Liver (tissue), 3 donors: ENCODE data around the gene GPR26.
"Not testable (repeated sequence)": the region's sequence is repeated elsewhere in the genome, so short reads cannot be mapped to it uniquely, and the experiment has no call there.

ENCODE experiments used
- CTCF ChIP-seq: fragments of 150-350 bp; IDR thresholded peaks from 2 replicates; pipeline ENCODE4 v1.5.1; 2017; ENCODE audit warnings: improper control_type of control experiment, low read depth, low read length; ENCODE audit not compliant: missing input control
- EGR1 ChIP-seq, 2 donors: IDR thresholded peaks; 2 replicates each; pipeline ENCODE4 v1.6.1; 2016 to 2018; ENCODE audit warnings: antibody characterized with exemption in 2 of 2, low read depth in 2 of 2
- HNF4A ChIP-seq, 2 donors: conservative IDR thresholded peaks; 2 replicates each; pipeline ENCODE4 v1.6.1; 2016; ENCODE audit warnings: antibody characterized with exemption in 2 of 2, mild to moderate bottlenecking in 2 of 2
- JUND ChIP-seq, 2 donors: IDR thresholded peaks; 2 replicates each; pipeline ENCODE4 v1.6.1; 2016; ENCODE audit warnings: antibody characterized with exemption in 2 of 2
- NR2F2 ChIP-seq: IDR thresholded peaks from 2 replicates; pipeline ENCODE4 v1.6.1; 2016; ENCODE audit warnings: antibody characterized with exemption
- RAD21 ChIP-seq, 2 donors: IDR thresholded peaks; 2 replicates each; pipeline ENCODE4 v1.6.1; 2016; ENCODE audit warnings: antibody characterized with exemption in 2 of 2, mild to moderate bottlenecking in 2 of 2
- REST ChIP-seq: IDR thresholded peaks from 2 replicates; pipeline ENCODE4 v1.6.1; 2016; ENCODE audit warnings: antibody characterized with exemption, mild to moderate bottlenecking
- RXRA ChIP-seq, 2 donors: IDR thresholded peaks; 2 replicates each; pipeline ENCODE4 v1.6.1; 2017 to 2018; ENCODE audit warnings: antibody characterized with exemption in 2 of 2, mild to moderate bottlenecking in 1 of 2
- TAF1 ChIP-seq: conservative IDR thresholded peaks from 2 replicates; pipeline ENCODE4 v1.6.1; 2016; ENCODE audit warnings: antibody characterized with exemption, mild to moderate bottlenecking
- YY1 ChIP-seq: IDR thresholded peaks from 2 replicates; pipeline ENCODE4 v1.6.1; 2016; ENCODE audit warnings: antibody characterized with exemption, mild to moderate bottlenecking
- donor health status: healthy.
- donor health status: healthy.

- not testable (repeated sequence) for TF ChIP-seq CTCF; TAF1; RAD21 (IDR thresholded peaks at IDR 0.05); YY1; JUND (IDR thresholded peaks at IDR 0.05); REST; RXRA (IDR thresholded peaks at IDR 0.05); EGR1 (IDR thresholded peaks at IDR 0.05; ENCODE audit: low read depth in 2 of 2); HNF4A (conservative IDR thresholded peaks at IDR 0.05); NR2F2
Observed at GRCh38 chr10:123736917-123737316, 70.8 kb downstream of the GPR26 start.
